ENCODE results near the gene PPIL6. TPM values are rescaled to one million over a fixed set of nuclear protein-coding genes. Genes with fewer than 3 reads are reported as not detected.

Gene PPIL6
- polyA plus RNA-seq, 1 of the 3 experiments (the other 2 are of a cell fraction), result 1.1 TPM

GRCh38 chr6:109411034-109411433 lies 29.4 kb downstream of the PPIL6 start:
- Histone ChIP-seq H3K27ac (ENCODE audit: low read depth in 2 of 2, low read length in 1 of 2) (no peak overlapping the region), H3K4me1 (ENCODE audit: control insufficient read depth in 1 of 2, insufficient read depth in 2 of 2, low read depth in 1 of 2, low read length in 1 of 2) (no peaks in the 10 kb centered on the region), H3K9ac (no peak overlapping the region), H4K20me1 (ENCODE audit: insufficient read depth) (no peaks in the 10 kb centered on the region), H2AFZ (ENCODE audit: low read depth) (no peak overlapping the region), H3K9me2 (no peaks in the 10 kb centered on the region), H3K36me3 (replicated peaks in 1 of 2; ENCODE audit: control insufficient read depth in 1 of 2, insufficient read depth in 2 of 2, low read length in 1 of 2) (no peaks in the 10 kb centered on the region), H3K4me3 (ENCODE audit: low read depth in 2 of 2, low read length in 1 of 2) (no peak overlapping the region), H3K4me2 (no peak overlapping the region), H3F3A (replicated peaks; ENCODE audit: insufficient read depth) (no peaks in the 10 kb centered on the region), H3K9me3 (no peaks in the 10 kb centered on the region), H3K79me2 (ENCODE audit: insufficient read depth) (no peaks in the 10 kb centered on the region), H3K27me3 (ENCODE audit: insufficient read depth) (no peaks in the 10 kb centered on the region)
- ChIA-PET POLR2A (no interaction called here), CTCF (interaction anchor here (1.0 kb wide), 1 partner anchor 17 kb away, joined by 3 read pairs; no protein-coding TSS in a partner anchor)
- TF ChIP-seq GABPA (IDR thresholded peaks at IDR 0.05; ENCODE audit: low read depth) (no peak), TAF1 (IDR thresholded peaks at IDR 0.05; ENCODE audit: borderline replicate concordance, low read depth, low read length) (no peak), MEF2A (IDR thresholded peaks at IDR 0.05; ENCODE audit: borderline replicate concordance, low read depth) (no peak), USF2 (IDR thresholded peaks at IDR 0.05; ENCODE audit: borderline replicate concordance, low read depth, low read length) (no peak), RFX5 (IDR thresholded peaks at IDR 0.05; ENCODE audit: low read length) (no peak), GATA2 (CRISPR knock-in tag; IDR thresholded peaks at IDR 0.05) (no peak), RXRA (IDR thresholded peaks at IDR 0.05; ENCODE audit: borderline replicate concordance, low read depth) (no peak), ELF1 (IDR thresholded peaks at IDR 0.05) (no peak), MXI1 (IDR thresholded peaks at IDR 0.05; ENCODE audit: low read depth, low read length) (no peak), NRF1 (IDR thresholded peaks at IDR 0.05; ENCODE audit: low read depth, low read length) (no peak), JUND (IDR thresholded peaks at IDR 0.05) (no peak), TCF12 (IDR thresholded peaks at IDR 0.05) (no peak), EP300 (IDR thresholded peaks at IDR 0.05; ENCODE audit: borderline replicate concordance in 1 of 2, low read depth in 1 of 2, low read length in 1 of 2) (no peak)
- TF ChIP-seq, protein P1, sequence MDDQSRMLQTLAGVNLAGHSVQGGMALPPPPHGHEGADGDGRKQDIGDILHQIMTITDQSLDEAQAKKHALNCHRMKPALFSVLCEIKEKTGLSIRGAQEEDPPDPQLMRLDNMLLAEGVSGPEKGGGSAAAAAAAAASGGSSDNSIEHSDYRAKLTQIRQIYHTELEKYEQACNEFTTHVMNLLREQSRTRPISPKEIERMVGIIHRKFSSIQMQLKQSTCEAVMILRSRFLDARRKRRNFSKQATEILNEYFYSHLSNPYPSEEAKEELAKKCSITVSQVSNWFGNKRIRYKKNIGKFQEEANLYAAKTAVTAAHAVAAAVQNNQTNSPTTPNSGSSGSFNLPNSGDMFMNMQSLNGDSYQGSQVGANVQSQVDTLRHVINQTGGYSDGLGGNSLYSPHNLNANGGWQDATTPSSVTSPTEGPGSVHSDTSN (IDR thresholded peaks at IDR 0.05), result no peak
- TF ChIP-seq, protein P2, sequence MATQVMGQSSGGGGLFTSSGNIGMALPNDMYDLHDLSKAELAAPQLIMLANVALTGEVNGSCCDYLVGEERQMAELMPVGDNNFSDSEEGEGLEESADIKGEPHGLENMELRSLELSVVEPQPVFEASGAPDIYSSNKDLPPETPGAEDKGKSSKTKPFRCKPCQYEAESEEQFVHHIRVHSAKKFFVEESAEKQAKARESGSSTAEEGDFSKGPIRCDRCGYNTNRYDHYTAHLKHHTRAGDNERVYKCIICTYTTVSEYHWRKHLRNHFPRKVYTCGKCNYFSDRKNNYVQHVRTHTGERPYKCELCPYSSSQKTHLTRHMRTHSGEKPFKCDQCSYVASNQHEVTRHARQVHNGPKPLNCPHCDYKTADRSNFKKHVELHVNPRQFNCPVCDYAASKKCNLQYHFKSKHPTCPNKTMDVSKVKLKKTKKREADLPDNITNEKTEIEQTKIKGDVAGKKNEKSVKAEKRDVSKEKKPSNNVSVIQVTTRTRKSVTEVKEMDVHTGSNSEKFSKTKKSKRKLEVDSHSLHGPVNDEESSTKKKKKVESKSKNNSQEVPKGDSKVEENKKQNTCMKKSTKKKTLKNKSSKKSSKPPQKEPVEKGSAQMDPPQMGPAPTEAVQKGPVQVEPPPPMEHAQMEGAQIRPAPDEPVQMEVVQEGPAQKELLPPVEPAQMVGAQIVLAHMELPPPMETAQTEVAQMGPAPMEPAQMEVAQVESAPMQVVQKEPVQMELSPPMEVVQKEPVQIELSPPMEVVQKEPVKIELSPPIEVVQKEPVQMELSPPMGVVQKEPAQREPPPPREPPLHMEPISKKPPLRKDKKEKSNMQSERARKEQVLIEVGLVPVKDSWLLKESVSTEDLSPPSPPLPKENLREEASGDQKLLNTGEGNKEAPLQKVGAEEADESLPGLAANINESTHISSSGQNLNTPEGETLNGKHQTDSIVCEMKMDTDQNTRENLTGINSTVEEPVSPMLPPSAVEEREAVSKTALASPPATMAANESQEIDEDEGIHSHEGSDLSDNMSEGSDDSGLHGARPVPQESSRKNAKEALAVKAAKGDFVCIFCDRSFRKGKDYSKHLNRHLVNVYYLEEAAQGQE (IDR thresholded peaks at IDR 0.05; ENCODE audit: low read depth, low read length), result no peak
- 78% methylated on average over 2 of the region's 2 CpGs for WGBS (ENCODE audit: low lambda C conversion rate)
- no peak for DNase-seq
